ENCODE data around the gene KLHL40. TPM values are rescaled to one million over a fixed set of nuclear protein-coding genes. Genes with fewer than 3 reads are reported as not detected.

The KLHL40 gene
- total RNA-seq, 1 experiment from 2014 or later, result not detected

DNA sequence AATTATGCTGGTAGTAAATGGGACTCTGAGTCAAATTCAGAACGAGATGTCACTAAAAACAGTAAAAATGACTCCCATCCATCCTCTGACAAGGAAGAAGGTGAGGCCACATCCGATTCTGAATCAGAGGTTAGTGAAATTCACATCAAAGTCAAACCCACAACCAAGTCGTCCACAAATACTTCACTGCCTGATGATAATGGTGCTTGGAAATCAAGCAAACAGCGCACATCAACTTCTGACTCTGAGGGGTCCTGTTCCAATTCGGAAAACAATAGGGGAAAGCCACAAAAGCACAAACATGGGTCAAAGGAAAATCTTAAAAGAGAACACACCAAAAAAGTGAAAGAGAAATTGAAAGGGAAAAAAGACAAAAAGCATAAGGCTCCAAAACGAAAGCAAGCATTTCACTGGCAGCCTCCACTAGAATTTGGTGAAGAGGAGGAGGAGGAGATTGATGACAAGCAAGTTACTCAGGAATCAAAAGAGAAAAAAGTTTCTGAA lies 46.9 kb upstream of the KLHL40 start:
- Histone ChIP-seq H3T11ph (ENCODE audit: low read length) (no peak overlapping the region), H3K23me2 (ENCODE audit: insufficient read length, low read depth, low read length, poor library complexity, severe bottlenecking) (no peaks in the 10 kb centered on the region), H4K91ac (ENCODE audit: insufficient read length, low read depth, low read length) (no peak overlapping the region), H3K9ac (ENCODE audit: extremely low read depth, insufficient read length, low read length) (no peak overlapping the region), H3K4me2 (ENCODE audit: insufficient read depth, insufficient read length, low read length) (no peak overlapping the region), H4K8ac (replicated peaks; ENCODE audit: insufficient read length, low read depth, low read length) (no peak overlapping the region), H3K23ac (ENCODE audit: insufficient read length, low read depth, low read length) (no peak overlapping the region), H2BK120ac (ENCODE audit: low read depth, low read length, poor library complexity, severe bottlenecking) (no peak overlapping the region), H3K27me3 (ENCODE audit: insufficient read depth, low read length) (no peaks in the 10 kb centered on the region), H3K79me2 (ENCODE audit: insufficient read depth, low read length) (no peaks in the 10 kb centered on the region), H2BK15ac (ENCODE audit: low read depth, low read length) (no peak overlapping the region), H2BK12ac (ENCODE audit: insufficient read length, low read depth, low read length) (no peak overlapping the region), H3K4ac (ENCODE audit: low read depth, low read length) (no peak overlapping the region), H3K14ac (ENCODE audit: insufficient read depth, low read length) (no peak overlapping the region), H2AFZ (ENCODE audit: low read length) (no peak overlapping the region), H2BK20ac (ENCODE audit: low read depth, low read length, poor library complexity, severe bottlenecking) (no peak overlapping the region), H4K5ac (ENCODE audit: insufficient read length, low read depth, low read length) (no peak overlapping the region), H4K20me1 (ENCODE audit: control insufficient read depth, insufficient read depth, insufficient read length) (no peaks in the 10 kb centered on the region), H3K27ac (ENCODE audit: insufficient read length, low read depth, low read length) (no peak overlapping the region), H3K79me1 (ENCODE audit: insufficient read depth, low read depth, low read length, poor library complexity, severe bottlenecking) (peaks cover 9% of the 10 kb centered on the region), H2BK5ac (ENCODE audit: insufficient read length, low read length) (no peak overlapping the region), H3K18ac (ENCODE audit: insufficient read length, low read depth, low read length) (no peak overlapping the region), H3K4me1 (ENCODE audit: insufficient read depth, low read length) (no peaks in the 10 kb centered on the region), H3K56ac (ENCODE audit: insufficient read length, low read depth, low read length) (no peak overlapping the region), H3K9me3 (ENCODE audit: control insufficient read depth, low read depth, low read length) (no peaks in the 10 kb centered on the region), H2AK5ac (ENCODE audit: insufficient read length, low read length) (no peak overlapping the region)
- Mint-ChIP-seq H3K27me3 (ENCODE audit: low read depth) (no peaks in the 10 kb centered on the region), H3K4me3 (no peak overlapping the region), H3K9me3 (no peaks in the 10 kb centered on the region), H3K27ac (no peak overlapping the region), H3K4me1 (no peaks in the 10 kb centered on the region), H3K36me3 (ENCODE audit: insufficient read depth in 1 of 3, low read depth in 3 of 3) (peaks cover 36 to 52% (median 50%) of the 10 kb centered on the region in 3 experiments; a peak in 6 of 7 replicates)
- WGBS (ENCODE audit: extremely low coverage, insufficient read length, low lambda C conversion rate), result no CpG with 5 or more reads among the region's 6 CpGs
- DNase-seq, result no peak
- no peak for TF ChIP-seq CTCF (conservative IDR thresholded peaks at IDR 0.05)

Data from H9 (cell line).